MV-4-11 (cell line): ENCODE measurements around the gene MXD4.

Experiments
- DNase-seq: peaks from one replicate; lab custom pipeline; 2025; lab: John Stamatoyannopoulos, UW

The MXD4 gene

DNA sequence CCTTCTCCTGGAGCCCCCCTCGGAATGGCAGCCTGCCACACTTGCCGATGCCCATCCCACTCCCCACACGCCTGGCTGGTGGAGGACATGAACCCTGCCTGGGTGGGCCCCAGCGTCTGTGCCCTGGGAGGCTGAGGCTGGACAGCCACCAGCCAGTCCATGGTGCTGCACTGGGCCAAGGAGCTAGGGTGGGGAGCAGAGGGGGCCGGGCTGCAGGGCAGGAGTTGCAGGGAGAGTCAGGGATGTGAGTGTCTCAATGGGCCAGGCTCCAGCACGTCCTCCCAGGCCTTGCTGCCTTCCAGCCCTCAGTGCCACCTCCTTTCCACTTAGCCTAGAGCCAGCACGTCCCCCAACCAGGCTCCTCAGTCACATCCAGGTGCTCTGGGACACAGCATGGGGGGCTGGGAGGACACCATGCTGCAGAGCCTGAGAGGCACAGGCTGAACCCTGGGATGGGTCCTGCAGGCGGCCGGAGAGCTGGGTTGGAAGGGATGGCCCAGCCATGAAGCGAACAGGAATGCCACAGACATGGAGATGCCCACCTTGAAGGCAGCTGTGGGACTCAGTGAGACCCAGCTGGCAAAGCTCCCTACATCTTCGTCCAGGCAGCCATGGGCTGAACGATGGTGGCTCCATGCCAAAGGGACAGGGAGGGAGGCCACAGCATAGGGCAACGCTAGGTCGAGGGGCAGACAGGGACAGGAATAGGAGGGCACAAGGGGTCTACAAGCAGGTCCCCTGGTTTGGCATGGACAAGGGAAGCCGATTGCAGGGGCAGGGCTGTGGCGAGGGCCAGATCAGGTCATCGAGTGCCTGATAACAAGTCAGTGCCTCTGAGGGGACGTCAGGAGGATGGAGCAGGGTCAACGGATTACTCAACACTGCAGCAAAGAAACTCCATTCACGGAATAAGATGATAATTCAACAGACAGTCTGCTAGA is 30.1 kb upstream of the MXD4 start:
- no peak for DNase-seq

DNA sequence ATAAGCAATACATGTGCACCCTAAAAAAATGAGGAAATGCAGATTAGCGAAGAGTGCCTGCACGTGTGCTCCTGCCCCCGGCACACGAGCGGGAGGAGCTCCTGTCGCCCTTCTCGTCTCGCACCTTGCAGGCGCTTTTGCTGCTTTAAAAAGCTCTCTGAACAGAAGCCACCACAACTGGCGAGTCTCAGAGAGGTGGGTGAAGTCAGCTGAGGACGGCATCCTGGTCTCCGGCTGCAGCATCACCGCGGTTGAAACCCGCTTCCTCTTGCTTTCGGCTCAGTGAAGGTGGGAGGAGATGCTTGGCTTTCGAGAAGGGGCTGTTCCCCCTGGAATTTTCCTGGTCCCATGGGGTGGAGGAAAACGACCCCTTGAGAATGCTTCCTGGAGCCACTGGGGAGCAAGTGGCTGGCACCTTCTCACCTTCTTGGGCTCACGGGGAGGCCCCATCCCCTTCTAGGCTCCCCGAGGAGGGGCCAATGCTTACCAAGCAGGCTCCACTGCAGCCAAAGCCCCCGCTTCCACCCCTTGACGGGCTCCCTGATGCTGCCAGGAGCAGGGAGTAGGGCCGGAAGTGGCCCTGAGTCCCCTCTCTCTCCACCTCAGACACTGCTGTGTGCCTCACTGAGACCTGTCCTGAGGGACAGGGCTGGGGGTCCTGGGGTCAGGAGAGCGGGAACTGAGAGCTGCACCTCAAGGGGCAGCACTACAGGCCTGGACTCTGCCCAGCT is 29.2 kb upstream of the MXD4 start:
- DNase-seq = peak; percentile 53

DNA sequence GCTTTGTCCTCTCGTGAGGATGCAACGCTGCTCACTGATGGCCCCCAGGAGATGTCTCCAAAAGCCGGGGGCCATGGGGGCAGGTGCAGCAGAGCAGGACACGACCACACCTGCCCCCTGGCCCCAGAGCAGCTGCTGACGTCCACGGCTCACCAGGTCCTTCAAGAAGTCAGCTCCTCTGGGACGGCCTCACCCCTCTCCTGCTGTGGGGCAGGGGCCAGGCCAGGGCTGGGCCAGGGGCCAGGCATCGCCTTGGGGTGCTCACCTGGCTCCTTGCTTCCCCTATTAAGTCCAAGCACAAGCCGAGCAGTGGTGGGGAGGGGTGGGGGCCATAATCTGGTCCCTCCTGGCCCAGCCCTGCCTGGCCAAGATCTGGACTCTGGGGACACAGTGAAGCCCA is 28.6 kb upstream of the MXD4 start:
- no peak for DNase-seq

DNA sequence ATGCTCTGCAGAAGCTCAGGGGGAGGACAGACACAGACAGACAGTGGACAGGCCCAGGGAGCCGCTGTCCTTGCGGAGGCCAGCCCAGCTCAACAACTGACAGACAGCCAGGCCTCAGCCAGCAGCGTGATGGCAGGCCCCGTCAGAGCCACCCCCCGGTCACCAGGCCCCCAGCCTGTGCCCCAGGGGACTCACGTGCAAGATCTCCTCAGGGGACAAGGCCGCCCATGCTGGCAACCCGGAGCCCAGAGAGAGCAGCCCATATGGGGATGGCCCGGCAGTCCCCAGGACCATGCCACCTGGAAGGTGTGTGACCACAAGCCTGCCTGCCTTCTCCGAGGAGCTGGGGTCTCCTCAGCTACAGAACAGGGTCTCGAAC is 28.0 kb upstream of the MXD4 start:
- DNase-seq = no peak

DNA sequence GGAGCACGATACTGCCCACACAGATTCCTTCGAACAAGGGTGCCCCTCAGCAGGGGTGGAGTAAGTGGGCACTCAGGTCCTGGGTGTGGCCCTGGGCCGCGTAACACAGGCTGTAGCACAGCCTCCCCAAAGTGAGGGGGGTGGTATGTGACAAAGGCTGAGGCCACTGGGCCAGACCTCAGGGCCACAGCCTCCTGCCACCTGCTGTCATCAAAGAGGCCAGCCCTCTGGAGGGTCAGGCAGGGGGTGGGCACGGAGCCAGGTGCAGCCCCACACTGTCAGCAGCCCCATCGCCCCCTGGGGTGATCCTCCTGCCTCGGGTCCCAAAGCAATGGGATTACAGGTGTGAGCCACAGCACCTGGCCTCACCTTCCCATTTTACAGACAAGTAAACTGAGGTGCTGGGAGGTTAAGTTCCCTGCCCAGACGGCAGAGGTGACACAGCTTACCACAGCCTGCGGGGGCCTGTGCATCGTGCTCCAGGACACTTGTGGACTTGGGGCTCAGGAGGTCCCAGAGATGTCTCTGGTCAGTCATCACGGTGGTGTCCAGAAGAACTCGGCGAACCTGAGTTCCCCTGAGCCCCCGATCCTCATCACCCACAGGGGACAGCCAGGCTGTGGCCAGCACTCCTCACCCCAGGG is 27.5 kb upstream of the MXD4 start:
- DNase-seq = no peak

DNA sequence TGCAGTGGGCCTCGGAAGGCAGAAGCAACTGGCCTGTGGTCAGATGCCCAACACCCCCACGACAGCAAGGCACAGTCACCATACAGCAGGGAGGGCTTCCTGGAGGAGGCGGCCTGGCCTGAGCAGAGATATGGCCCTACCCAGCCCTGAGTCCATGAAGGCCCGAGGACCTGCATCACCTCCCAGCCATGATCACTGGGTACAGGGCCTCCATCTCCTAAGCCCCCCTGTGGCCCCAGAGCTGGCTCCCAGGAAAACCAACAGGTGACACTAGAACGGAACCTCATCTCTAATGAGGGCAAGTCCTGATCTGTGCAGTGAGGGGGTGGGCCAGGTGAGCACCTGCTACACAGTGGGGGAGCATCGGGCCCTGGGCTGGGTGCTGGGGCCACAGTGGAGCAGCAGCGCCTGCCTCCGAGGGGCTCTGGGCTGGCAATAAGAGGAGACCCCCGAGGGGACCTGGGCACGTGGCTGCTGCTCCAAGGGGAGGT is 26.2 kb upstream of the MXD4 start:
- DNase-seq = no peak

DNA sequence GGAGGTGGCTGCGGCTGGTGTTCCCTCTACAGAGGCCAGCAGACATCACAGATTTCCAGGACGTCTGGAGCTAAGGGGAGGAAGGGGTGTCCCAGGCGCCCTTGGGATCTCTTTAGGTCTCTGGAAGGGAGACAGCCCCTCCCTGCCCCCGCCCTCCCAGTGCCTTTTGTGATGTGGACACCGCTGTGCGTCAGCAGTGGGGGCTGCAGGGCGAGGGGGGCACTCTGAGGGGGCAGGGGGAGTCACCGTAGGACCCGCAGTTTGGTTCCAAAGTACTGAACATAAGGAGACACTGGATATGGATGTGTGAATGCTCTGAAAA is 25.6 kb upstream of the MXD4 start:
- no peak for DNase-seq

DNA sequence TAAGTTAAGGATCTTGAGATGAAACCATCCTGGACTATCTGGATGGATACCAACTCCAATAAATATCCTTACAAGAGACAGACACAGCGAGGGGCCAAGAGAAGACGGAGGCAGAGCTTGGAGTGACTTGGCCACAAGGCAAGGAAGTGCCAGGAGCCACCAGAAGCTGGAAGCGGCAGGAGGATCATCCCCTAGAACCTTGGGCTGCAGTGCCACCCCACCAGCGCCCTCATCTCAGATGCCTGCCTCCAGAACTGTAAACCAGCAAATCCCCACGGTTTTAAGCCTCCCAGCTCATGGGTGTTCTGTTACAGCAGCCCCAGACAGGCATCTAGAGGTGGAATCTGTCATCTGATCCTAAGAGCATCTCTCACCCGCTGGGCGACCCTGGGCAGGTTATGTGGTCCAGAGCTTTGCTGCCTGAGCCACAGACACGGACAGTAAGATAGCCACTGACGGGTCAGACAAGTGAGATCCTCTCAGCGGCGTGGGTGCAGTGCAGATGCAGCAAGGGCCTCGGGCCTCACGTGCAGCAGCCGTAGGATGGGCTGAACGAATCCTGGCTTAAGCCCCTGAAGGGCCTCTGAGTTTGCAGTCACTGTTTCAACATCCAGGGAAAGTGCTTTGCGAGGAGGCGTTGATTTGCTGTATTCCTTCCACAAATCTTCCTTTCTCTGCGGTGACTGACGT is 25.1 kb upstream of the MXD4 start:
- no peak for DNase-seq

DNA sequence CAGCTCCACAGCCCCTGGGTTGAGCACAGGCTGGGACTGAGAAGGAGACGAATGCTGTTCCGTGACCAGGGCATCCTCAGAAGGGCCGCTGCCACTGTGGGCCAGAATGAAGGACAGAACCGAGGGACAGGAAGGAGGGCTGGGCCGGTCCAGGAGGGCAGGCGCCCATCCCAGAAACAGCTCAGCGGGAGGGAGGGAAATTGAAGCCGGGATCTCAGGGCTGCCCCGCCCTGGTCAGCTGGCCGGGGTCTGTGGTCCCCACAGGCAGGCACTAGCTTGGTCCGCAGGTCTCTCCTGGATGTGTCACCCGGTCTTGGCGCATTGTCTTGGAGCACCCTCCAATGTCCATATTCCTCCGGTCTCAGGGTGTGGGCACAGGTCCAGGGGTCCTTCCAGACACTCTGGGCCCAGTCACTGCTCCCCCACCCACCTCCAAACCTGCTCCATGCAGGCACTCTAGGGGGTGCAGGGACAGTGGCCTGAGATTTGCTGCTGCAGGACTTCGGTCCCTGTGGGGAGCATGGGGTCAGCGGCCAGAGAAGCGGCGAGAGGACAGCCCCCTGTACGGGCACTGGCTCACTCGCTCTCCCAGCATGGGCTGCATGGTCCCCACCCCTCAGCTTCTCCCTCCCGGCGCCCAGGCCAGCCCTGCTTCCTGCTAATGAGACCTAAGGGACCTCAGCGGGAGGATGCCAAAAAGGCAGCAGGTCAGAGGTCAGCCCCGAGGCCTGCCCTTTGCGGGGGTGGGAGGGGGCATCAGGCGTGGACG is 23.9 kb upstream of the MXD4 start:
- DNase-seq = no peak

DNA sequence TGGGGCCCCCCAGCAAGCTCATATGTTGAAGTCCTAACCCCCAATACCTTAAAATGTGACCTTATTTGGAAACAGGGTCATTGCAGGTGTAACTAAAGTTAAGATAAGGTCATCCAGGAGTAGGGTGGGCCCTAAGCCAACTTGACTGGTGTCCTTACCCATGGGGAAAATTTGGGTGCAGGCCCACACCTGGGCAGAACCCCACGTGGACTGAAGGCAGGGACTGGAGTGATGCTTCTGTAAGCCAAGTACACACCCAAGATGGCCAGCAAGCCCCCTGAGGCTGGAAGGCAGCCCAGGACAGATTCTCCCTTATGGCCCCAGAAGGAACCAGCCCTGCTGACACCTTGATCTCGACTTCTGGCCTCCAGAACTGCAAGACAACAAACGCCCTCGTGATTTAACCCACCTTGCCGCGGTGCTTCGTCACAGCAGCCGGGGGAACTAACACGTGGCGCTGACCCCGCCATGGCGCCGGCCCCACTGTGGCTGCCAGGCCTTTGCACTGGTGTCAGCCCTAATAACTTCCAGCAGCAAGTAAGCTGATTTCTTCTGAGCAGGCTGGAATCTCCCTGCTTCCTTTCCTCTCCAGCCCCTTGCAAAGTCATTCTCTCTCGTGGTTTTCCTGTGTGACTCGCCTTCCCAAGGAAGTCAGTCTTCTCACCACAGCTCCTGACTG is 23.2 kb upstream of the MXD4 start:
- no peak for DNase-seq

DNA sequence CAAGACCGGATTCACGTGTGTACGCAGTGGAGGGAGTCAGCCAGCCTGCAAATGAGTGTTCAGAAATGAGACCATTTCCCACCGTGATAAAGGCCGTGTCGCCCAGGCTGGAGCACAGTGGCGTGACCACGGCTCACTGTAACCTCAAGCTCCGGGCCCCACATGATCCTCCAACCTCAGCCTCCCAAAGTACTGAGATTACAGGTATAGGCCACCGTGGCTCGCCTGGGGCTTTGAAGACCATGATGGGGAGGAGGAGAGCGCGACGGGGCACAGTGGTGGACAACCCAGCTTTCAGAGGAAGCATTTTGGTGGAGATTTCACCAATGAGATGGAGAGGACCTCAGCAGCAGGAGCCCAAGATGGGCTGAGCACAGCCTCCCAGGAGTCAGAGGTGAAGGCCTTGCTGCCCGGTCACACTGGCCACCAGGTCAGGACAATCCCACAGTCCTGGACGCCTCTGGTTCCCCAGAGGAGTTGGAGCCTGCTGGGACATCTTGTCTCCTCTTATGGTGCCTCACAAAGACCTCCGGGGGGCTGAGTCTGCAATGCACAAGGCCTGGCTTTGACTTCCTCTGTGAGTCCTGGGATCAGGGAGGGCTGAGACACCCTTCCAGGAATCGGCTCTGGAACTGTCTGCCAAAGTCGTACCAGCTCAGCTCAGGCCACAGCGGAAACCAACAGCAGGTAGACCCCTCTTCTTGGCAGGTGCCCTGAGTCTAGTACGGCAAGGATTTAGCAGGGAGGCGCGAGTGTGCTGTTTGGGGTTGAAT is 22.4 kb upstream of the MXD4 start:
- DNase-seq = no peak

DNA sequence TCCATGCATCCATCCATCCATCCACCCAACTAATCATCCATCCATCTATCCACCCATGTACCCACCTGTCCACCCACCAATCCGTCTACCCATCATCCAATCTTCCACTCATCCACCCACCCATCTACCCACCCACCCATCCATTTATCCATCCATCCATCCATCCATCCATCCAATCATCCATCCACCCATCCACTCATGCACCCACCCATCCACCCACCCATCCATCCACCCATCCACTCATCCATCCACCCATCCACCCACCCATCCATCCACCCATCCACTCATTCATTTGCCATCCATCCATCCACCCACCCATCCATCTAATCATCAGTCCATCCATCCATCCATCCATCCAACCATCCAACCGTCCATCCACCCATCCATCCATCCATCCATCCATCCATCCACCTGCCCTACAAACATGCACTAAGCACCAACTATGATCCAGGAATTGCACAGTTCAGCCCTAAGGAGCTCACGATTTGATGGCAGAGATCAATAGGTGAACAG is 21.3 kb upstream of the MXD4 start:
- no peak for DNase-seq

DNA sequence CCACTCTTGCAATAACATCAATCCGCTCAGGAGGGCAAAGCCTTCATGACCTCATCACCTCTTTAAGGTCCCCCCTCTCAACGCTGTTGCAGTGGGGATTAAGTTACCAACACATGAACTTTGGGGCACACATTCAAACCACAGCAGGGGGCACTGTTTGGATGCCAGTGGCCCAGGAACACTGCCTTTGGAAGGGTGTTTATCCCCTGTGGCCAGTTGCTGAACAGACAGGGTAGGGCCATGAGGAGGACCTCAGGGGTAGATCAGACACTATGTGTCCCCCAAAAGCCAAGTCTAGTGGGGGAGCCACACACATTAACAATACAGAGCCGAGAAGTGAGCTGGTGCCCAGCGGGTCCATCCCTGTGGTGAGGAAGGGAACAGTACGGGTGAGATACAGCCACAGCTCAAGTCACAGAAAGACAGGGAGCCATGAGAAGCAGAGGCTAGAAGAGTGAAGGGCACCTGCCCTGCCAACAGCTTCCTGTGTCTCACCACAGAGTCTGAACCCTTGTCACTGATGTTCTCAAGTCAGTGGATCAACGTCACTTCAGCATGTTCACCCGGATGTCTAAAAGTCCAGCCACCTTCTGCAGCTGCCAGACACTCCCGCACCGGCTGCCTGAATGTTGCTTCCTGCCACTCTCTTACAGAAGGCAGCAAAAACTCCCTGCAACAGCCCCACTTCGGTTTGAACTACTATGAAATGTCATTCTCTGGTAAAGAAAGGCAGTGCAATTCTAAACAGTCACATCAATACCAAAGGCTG is 19.9 kb upstream of the MXD4 start:
- DNase-seq = peak; percentile 40

DNA sequence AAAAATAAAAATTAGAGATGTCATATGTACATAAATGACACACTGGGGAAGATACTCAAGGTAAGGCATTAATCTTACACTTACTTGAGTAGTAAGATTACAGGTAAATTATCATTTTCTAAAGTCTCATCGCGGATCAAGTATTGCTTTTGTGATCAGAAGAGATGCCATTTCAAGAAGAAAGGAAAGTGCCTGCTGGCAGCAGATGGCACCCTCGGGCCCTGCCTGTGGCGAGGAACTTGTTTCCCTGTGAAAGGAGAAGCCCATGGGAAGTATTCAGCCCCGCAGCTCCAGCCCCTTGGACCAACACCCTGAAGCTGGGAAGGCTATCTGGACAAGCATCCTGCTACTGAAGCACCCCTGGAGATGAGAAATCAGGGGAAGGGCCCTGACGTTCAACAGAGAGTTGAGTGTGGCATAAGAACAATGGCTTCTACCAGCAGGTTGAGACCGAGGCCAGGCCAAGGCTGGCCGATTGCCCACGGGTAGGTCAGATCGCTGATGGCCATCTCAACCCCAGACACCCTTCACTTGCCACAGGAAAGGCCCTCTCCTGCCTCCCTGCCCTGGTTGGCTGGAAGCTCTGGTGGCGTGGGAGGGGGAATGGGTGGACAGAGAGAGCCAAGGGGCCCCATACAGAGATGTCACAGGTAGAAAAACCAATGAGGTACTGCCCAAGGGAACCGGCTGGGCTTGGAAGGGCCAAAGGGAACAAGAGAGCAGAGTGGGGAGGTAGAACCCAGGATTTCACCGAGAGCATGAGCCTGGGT is 18.8 kb upstream of the MXD4 start:
- DNase-seq = peak; percentile 18

DNA sequence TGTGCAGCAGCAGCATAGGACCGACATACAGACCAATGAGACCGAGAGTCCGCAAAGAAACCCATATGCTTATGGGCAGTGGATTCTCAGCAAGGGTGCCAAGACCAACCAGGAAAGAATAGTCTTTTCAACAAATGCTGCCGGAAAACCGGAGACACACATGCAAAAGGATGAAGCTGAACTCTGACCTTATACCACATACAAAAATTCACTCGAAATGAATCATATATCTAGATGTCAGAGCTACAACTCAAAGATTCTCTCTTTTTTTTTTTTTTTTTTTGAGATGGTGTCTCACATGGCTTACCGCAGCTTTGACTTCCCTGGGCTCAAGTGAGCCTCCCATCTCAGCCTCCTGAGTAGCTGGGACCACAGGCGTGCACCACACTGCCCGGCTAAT is 16.0 kb upstream of the MXD4 start:
- no peak for DNase-seq

DNA sequence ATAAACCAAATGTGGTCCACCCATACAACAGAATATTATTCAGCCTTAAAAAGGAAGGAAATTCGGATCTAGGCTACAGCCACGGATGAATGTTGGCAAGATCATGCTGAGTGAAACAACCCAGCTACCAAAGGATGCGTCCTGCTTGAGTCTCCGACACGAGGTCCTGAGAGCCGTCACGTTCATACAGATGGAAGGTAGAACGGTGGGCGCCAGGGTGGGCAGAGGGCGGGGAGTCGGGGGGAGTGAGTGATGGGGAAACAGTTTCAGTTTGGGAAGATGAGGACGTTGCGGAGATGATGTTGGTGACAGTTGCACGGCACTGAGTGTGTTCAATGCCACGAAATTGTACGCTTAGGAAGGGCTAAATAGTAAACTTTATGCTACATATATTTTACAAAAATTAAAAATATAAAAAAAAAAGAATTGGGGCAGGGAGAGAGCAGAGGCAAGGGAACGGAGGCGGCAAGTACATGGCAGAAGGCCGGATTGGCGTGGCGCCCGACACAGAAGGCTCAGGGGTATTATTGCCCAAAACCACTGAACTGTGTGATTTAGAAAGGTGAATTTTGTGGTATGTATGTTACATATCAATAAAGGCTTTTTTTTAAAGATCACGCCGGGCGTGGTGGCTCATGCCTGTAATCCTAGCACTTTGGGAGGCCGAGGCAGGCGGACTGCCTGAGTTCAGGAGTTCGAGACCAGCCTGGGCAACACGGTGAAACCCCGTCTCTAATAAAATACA is 14.8 kb upstream of the MXD4 start:
- no peak for DNase-seq

DNA sequence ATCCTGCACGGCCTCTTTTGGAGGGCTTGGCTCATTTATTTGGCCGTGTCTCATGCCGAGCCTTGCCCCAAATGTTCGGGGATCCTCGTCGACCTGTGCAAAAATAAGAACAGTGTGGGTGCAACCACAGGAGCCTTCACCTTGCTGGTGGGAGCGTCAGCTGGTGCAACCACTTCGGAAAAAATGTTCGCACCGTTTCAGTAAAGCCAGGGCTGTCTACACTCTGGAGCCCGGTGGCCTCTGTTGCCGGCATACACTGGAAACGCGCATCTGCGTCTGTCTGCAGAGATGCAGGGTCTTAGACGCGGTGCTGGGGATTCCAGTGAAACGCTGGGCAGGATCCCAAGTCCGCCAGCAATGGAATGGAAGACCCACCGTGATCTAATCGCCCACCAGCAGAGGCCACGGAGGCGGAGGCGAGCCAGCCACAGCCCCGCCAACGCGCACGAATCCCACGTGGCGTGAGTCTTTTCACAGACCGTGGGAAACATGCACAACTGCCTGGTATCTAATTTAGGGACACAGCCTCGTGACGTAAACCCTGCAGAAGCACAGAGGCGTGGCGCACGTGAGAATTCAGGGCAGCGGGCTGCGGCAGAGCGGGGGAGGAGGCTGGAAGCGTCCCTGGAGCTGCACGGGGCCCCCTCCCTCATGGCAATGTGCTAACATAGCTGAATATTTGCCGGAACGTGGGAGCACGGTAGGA is 13.8 kb upstream of the MXD4 start:
- DNase-seq = no peak
